Karpas-422 (cell line): ENCODE measurements around the gene PRKG1. TPM values are rescaled to one million over a fixed set of nuclear protein-coding genes. Genes with fewer than 3 reads are reported as not detected.
"Not testable (repeated sequence)": the region's sequence is repeated elsewhere in the genome, so short reads cannot be mapped to it uniquely, and the experiment has no call there.

ENCODE experiments used
- DNase-seq: peaks from one replicate; pipeline ENCODE4 v3.0.0-alpha.2; 2015
- H2AFZ ChIP-seq: fragments of 200-600 bp; sonication (generic); 2 replicates; pipeline ENCODE4 v1.6.1; 2014; ENCODE audit warnings: antibody characterized with exemption, low read length, mixed read lengths
- H3K27ac ChIP-seq: fragments of 200-600 bp; sonication (generic); 2 replicates; pipeline ENCODE4 v1.5.1; 2014; ENCODE audit warnings: mild to moderate bottlenecking, low read length, moderate library complexity
- H3K27me3 ChIP-seq: fragments of 200-600 bp; sonication (generic); 2 replicates; pipeline ENCODE4 v1.6.1; 2014; ENCODE audit warnings: low read length, mixed read lengths
- H3K36me3 ChIP-seq: fragments of 200-600 bp; sonication (generic); 2 replicates; pipeline ENCODE4 v1.6.1; 2014; ENCODE audit warnings: low read length, mixed read lengths; ENCODE audit not compliant: insufficient read depth
- H3K4me1 ChIP-seq: fragments of 200-600 bp; sonication (generic); 2 replicates; pipeline ENCODE4 v1.6.1; 2014; ENCODE audit warnings: mild to moderate bottlenecking, low read length, mixed read lengths
- H3K4me2 ChIP-seq: fragments of 200-600 bp; sonication (generic); 2 replicates; pipeline ENCODE4 v1.6.1; 2014; ENCODE audit warnings: low read length, low read depth, mild to moderate bottlenecking; ENCODE audit not compliant: poor library complexity, severe bottlenecking
- H3K4me3 ChIP-seq: fragments of 200-600 bp; sonication (generic); 2 replicates; pipeline ENCODE4 v1.5.1; 2014; ENCODE audit warnings: mild to moderate bottlenecking, antibody characterized with exemption, low read length, mixed read lengths
- H3K79me2 ChIP-seq: fragments of 200-600 bp; sonication (generic); 2 replicates; pipeline ENCODE4 v1.6.1; 2014; ENCODE audit warnings: mild to moderate bottlenecking, low read length, mixed read lengths
- H3K9ac ChIP-seq: fragments of 200-600 bp; sonication (generic); 2 replicates; pipeline ENCODE4 v1.6.0; 2014; ENCODE audit warnings: low read length
- H3K9me2 ChIP-seq: fragments of 200-600 bp; sonication (generic), shearing (Covaris generic); replicated peaks from 2 replicates; pipeline ENCODE4 v1.6.0; 2014; ENCODE audit warnings: mild to moderate bottlenecking, low read length, moderate library complexity; ENCODE audit not compliant: insufficient read depth
- H3K9me3 ChIP-seq: fragments of 300-700, 200-600 bp; sonication (generic); 2 replicates; pipeline ENCODE4 v1.6.1; 2014; ENCODE audit warnings: low read length, mixed read lengths
- H4K20me1 ChIP-seq: fragments of 200-600 bp; sonication (generic); 2 replicates; pipeline ENCODE4 v1.6.1; 2014; ENCODE audit warnings: mild to moderate bottlenecking, antibody characterized with exemption, low read length, low read depth; ENCODE audit not compliant: insufficient read depth
- total RNA-seq: library from RNA; depleted of rRNA; stranded (reverse); fragments of >200 nt; shearing (Covaris generic); gene quantifications from 2 replicates; pipeline ENCODE4 v1.2.3, GENCODE V29; 2014; ENCODE audit warnings: low replicate concordance

The PRKG1 gene
- total RNA-seq, 1 experiment from 2014 or later = not detected

GRCh38 chr10:51269821-51270220 lies 195.5 kb downstream of the PRKG1 start:
- no peak overlapping the region for H3K27ac ChIP-seq
- H3K27me3 ChIP-seq = no peaks in the 10 kb centered on the region
- no peak overlapping the region for H3K9ac ChIP-seq
- H3K4me2 ChIP-seq = no peak overlapping the region
- H4K20me1 ChIP-seq = no peaks in the 10 kb centered on the region
- no peaks in the 10 kb centered on the region for H3K9me2 ChIP-seq
- no peaks in the 10 kb centered on the region for H3K36me3 ChIP-seq
- no peak overlapping the region for H3K4me3 ChIP-seq
- no peak for DNase-seq
- H3K79me2 ChIP-seq = no peaks in the 10 kb centered on the region
- no peak overlapping the region for H2AFZ ChIP-seq
- H3K4me1 ChIP-seq = no peaks in the 10 kb centered on the region
- H3K9me3 ChIP-seq = no peaks in the 10 kb centered on the region; the same call in 1 of the 2 replicates

GRCh38 chr10:51270936-51271530 lies 196.7 kb downstream of the PRKG1 start:
- Histone ChIP-seq H2AFZ (no peak overlapping the region), H3K4me3 (no peak overlapping the region)

GRCh38 chr10:51272099-51272498 lies 197.8 kb downstream of the PRKG1 start:
- not testable (repeated sequence) for H3K9me3 ChIP-seq, H3K4me1 ChIP-seq, H3K9me2 ChIP-seq, H3K4me2 ChIP-seq, H3K79me2 ChIP-seq, H3K36me3 ChIP-seq, H2AFZ ChIP-seq, DNase-seq, H3K27me3 ChIP-seq, H3K4me3 ChIP-seq, H3K27ac ChIP-seq, H4K20me1 ChIP-seq, H3K9ac ChIP-seq

More at GRCh38 chr10:51270936-51271530, 196.7 kb downstream of the PRKG1 start:
- Histone ChIP-seq H3K9me3 (no peaks in the 10 kb centered on the region), H3K27ac (no peak overlapping the region), H3K9ac (no peak overlapping the region), H3K4me1 (no peaks in the 10 kb centered on the region), H3K36me3 (no peaks in the 10 kb centered on the region), H3K27me3 (no peaks in the 10 kb centered on the region), H4K20me1 (no peaks in the 10 kb centered on the region), H3K9me2 (no peaks in the 10 kb centered on the region), H3K79me2 (no peaks in the 10 kb centered on the region), H3K4me2 (no peak overlapping the region)
- DNase-seq = no peak

- Histone ChIP-seq H3K4me3 (no peak overlapping the region), H3K9ac (no peak overlapping the region), H3K4me1 (no peaks in the 10 kb centered on the region), H3K9me2 (no peaks in the 10 kb centered on the region), H3K4me2 (no peak overlapping the region), H3K27ac (no peak overlapping the region), H3K36me3 (no peaks in the 10 kb centered on the region), H3K9me3 (no peaks in the 10 kb centered on the region), H3K79me2 (no peaks in the 10 kb centered on the region), H4K20me1 (no peaks in the 10 kb centered on the region), H2AFZ (no peak overlapping the region), H3K27me3 (no peaks in the 10 kb centered on the region)
- no peak for DNase-seq
Measured at GRCh38 chr10:51272555-51272954, 198.3 kb downstream of the PRKG1 start.

- H3K9ac ChIP-seq = no peak overlapping the region
- no peak overlapping the region for H3K27ac ChIP-seq
- H3K4me2 ChIP-seq = no peak overlapping the region
- no peak overlapping the region for H2AFZ ChIP-seq
- H3K4me1 ChIP-seq = no peaks in the 10 kb centered on the region
- no peaks in the 10 kb centered on the region for H3K27me3 ChIP-seq
- no peaks in the 10 kb centered on the region for H3K9me2 ChIP-seq
- no peaks in the 10 kb centered on the region for H4K20me1 ChIP-seq
- H3K36me3 ChIP-seq = no peaks in the 10 kb centered on the region
- no peak for DNase-seq
- H3K4me3 ChIP-seq = no peak overlapping the region
- no peaks in the 10 kb centered on the region for H3K9me3 ChIP-seq
- H3K79me2 ChIP-seq = no peaks in the 10 kb centered on the region
Measured at GRCh38 chr10:51273574-51273973, 199.3 kb downstream of the PRKG1 start.

- not testable (repeated sequence) for H3K9me2 ChIP-seq, H2AFZ ChIP-seq, H3K9ac ChIP-seq, H3K4me1 ChIP-seq, H3K36me3 ChIP-seq, H3K4me3 ChIP-seq, H4K20me1 ChIP-seq, H3K4me2 ChIP-seq, H3K79me2 ChIP-seq, H3K27ac ChIP-seq, DNase-seq, H3K27me3 ChIP-seq, H3K9me3 ChIP-seq
Measured at GRCh38 chr10:51276097-51276496, 201.8 kb downstream of the PRKG1 start.

- not testable (repeated sequence) for H3K27me3 ChIP-seq, H3K4me3 ChIP-seq, DNase-seq
Measured at GRCh38 chr10:51281387-51281786, 207.1 kb downstream of the PRKG1 start.

GRCh38 chr10:51285601-51286000 lies 211.3 kb downstream of the PRKG1 start:
- H3K9me2 ChIP-seq = no peaks in the 10 kb centered on the region
- H3K27me3 ChIP-seq = no peaks in the 10 kb centered on the region
- H4K20me1 ChIP-seq = no peaks in the 10 kb centered on the region
- H3K4me1 ChIP-seq = no peaks in the 10 kb centered on the region
- no peak overlapping the region for H3K4me2 ChIP-seq
- no peaks in the 10 kb centered on the region for H3K9me3 ChIP-seq
- no peak overlapping the region for H3K9ac ChIP-seq
- no peaks in the 10 kb centered on the region for H3K36me3 ChIP-seq
- H2AFZ ChIP-seq = no peak overlapping the region
- H3K79me2 ChIP-seq = no peaks in the 10 kb centered on the region
- DNase-seq = no peak
- H3K27ac ChIP-seq = no peak overlapping the region
- no peak overlapping the region for H3K4me3 ChIP-seq

More at GRCh38 chr10:51281387-51281786, 207.1 kb downstream of the PRKG1 start:
- not testable (repeated sequence) for H2AFZ ChIP-seq, H3K27ac ChIP-seq, H3K9me3 ChIP-seq, H3K79me2 ChIP-seq, H3K36me3 ChIP-seq, H4K20me1 ChIP-seq, H3K4me1 ChIP-seq, H3K9ac ChIP-seq, H3K9me2 ChIP-seq, H3K4me2 ChIP-seq

GRCh38 chr10:51288511-51288910 lies 214.2 kb downstream of the PRKG1 start:
- DNase-seq = no peak
- no peak overlapping the region for H3K9ac ChIP-seq
- no peak overlapping the region for H2AFZ ChIP-seq
- no peak overlapping the region for H3K4me3 ChIP-seq
- no peaks in the 10 kb centered on the region for H3K36me3 ChIP-seq
- no peaks in the 10 kb centered on the region for H3K9me3 ChIP-seq
- H3K79me2 ChIP-seq = no peaks in the 10 kb centered on the region
- no peak overlapping the region for H3K27ac ChIP-seq
- H4K20me1 ChIP-seq = no peaks in the 10 kb centered on the region
- no peaks in the 10 kb centered on the region for H3K27me3 ChIP-seq
- H3K9me2 ChIP-seq = no peaks in the 10 kb centered on the region
- no peaks in the 10 kb centered on the region for H3K4me1 ChIP-seq
- no peak overlapping the region for H3K4me2 ChIP-seq
